NCI-H510A treated with DMSO at 0.1 percent for 48 hours (cell line): Measurements from ENCODE around the gene BAIAP3.

Experiments used
- DNase-seq: peaks from one replicate; lab custom pipeline; 2025; lab: John Stamatoyannopoulos, UW

BAIAP3 gene

GRCh38 chr16:1392826-1393225 lies 59.4 kb downstream of the BAIAP3 start:
- DNase-seq: no peak

DNA sequence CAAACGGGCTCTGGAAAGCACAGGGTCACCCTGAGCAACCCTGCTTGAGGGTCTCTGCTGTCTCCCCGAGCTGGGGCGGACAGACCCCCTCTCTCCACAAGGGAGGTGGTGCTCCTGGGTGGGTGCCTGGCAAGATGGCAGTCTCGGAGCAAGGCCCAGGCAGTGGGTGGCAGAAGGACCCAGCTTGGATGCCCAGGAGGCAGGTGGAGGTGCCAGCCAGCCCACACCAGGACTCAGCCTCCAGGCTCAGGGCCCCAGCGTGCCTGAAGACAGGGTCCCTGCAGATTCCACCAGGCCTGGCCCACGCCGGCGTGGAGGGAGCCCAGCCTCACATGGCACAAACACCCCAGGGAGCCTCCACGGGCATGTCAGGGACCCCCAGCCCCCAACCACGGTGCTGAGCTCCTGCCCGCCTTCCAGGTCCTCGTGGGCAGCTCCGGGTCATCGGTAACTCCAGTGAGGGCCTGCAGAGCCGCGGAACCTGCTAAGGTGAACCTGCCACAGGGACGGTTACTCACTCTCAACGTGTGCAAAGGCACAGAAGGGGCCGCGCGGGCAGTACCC lies 60.2 kb downstream of the BAIAP3 start:
- DNase-seq: no peak

DNA sequence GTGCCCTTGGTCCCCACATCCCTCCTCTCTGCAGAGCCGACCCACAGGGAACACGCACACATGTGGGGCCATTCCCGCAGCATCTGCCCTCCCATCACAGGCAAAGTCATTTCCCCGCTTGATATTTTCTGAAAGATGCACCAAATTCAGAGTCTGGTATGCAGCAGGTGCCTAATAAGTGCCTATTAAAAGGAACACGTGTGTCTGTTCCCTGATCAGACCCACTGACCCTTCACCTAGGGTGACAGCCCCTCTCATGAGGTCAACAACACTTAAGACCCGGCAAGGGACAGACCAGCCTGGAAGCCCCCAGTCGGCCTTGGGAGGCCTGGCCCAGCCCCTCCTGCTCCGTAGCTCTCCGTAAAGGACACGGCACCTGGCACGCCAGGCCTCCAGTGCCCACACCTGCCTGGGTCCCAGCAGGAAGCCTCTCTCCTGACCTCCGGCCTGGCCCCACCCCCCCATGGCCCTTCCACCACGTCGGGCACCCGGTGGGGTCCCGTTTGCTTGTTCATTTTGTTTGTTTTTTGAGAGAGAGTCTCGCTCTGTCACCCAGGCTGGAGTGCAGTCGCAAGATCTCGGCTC lies 61.0 kb downstream of the BAIAP3 start:
- DNase-seq: no peak

GRCh38 chr16:1395444-1396031 lies 62.1 kb downstream of the BAIAP3 start:
- DNase-seq: no peak

DNA sequence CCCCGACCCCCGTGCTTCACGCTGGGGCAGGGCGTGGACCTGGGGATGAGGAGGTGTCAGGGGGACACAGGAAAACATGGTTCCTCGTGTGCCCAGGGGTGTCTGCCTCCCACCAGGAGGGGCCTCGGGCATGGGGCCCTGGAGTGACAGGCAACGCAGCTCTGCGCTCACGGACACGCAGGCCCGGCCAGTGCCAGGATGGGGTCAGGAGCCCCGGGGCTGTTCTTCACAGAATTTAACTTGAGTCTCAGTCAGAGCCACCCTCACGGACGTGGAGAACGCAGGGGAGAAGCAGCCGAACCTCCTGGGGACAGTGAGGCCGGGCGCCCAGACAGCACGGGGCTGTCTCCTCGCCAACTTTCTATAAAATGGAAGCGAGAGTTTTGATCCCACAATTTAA lies 64.3 kb downstream of the BAIAP3 start:
- no peak for DNase-seq

DNA sequence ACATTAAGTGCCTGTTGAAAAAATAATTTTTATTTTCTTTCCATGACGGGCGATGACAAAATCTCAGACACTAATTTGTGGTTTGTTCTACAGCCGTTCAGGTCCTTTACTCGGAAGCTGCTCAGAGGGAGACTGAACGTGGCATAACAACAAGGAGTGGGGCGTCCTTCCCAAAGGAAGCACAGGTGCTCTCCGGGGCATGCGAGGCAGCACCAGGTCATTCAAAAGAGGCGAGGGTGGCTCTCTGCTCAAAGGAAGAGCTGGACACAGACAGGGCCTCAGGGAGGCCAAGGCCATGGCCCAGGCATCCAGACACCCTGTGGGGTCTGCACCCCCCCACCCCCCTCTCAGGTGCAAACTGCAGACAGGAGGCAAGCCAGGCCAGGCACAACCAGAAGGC lies 64.9 kb downstream of the BAIAP3 start:
- DNase-seq: no peak
